CD4-positive, alpha-beta T cell treated with Interleukin-4 for 4 hours (primary cell): ENCODE results near the gene LAMC2.

Experiments
- DNase-seq: peaks from one replicate; pipeline ENCODE4 v3.0.0-alpha.2; 2020

Gene LAMC2

DNA sequence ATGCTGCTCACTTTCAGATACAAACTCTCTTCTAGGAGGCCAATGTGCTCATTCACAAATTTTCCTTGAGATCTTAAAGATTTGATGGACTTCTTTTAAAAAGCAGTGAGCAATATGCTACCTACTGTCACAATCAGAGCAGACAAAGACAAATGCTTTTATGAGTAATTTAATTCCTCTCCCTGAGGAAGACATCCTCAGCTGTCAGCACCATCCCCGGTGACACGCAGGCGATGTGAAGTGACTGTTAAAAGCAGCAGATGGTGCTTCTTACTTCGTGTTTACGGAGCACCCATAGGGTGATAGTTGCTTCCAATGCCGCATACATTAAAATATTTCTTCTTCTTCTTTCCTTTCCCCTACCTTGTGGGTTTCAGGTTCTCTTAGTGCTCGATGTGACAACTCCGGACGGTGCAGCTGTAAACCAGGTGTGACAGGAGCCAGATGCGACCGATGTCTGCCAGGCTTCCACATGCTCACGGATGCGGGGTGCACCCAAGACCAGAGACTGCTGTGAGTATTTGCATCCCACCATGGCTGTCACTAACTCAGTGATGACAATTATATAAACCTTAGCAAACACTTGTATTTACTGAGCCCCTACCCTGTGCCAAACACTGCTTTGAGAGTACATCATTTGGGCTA, 29.1 kb downstream of the LAMC2 start:
- no peak for DNase-seq

- no peak for DNase-seq
These were observed 29.9 kb downstream of the LAMC2 start for GRCh38 chr1:183215936-183216335.

GRCh38 chr1:183218027-183218618, 32.1 kb downstream of the LAMC2 start:
- no peak for DNase-seq

DNA sequence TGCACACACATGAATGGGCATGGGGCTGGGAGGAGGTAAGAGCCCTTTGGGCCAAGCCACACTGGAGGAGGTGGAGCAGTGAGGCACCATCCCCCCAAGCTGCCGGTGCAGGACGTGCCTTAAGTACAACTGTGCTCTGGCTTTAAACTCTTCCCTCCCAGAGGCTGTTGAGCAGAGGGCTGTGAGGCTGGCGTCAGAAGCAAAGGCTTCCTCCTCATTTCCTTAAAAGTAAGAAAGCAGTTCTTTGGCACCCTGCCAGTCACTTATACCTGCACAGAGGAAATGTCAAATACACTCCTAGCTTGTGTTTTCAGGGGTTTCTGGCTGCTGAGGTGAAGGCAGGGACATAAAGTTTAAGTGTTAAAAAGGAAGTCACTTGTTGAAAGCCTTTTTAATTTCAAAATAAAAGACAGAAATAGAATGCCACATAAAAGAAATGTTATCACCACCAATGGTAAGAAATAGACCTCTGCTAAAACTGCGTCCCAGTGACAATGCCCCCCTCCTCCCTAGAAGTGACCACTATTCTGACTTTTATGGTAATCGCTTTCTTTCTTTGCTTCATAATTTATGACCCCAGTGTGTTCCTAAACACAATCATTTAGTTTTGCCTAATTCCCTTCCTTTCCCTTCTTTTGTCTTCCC, 33.0 kb downstream of the LAMC2 start:
- DNase-seq, result peak; percentile 18

GRCh38 chr1:183219616-183220009, 33.5 kb downstream of the LAMC2 start:
- DNase-seq, result no peak

- no peak for DNase-seq
These were observed 36.8 kb downstream of the LAMC2 start for GRCh38 chr1:183222909-183223308.

GRCh38 chr1:183223467-183223866, 37.4 kb downstream of the LAMC2 start:
- no peak for DNase-seq

DNA sequence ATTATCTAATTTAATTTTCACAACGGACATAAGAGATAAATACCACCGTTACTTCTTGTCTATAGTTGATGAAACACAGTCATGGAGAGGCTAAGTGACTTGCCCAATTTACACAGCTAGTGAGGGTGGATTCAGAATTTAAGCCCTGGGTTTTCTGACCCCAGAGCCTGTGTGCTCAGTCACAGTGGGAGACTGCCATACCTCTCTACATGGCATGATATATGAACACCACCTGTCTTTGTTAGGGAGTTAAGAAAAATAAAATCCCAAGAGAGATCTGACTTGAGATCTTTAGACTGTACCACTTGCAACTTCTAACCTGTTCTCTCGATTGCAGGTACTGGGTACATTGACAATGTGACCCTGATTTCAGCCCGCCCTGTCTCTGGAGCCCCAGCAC, 40.3 kb downstream of the LAMC2 start:
- DNase-seq, result no peak

DNA sequence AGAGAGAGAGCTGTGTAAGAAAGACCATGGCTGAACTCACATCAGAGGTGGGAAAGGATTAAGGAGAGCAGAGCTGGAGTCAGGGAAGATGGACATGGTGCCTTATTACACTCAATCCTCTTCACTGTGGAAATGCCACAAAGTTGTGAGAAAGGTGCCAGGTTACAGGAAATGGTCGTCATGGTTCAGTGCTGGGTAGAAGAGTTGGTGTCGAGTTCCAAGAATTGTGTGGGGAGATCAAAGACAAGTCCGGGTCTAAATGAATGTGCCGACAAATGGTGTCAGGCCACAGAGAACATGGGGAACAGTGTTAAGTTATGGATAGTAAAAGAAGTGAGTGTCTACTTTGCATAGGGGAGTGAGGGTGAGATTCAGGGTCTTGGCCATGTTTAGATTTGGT, 40.9 kb downstream of the LAMC2 start:
- DNase-seq, result no peak

- DNase-seq, result no peak
These were observed 41.6 kb downstream of the LAMC2 start for GRCh38 chr1:183227422-183228346.

GRCh38 chr1:183228347-183229220, 42.5 kb downstream of the LAMC2 start:
- DNase-seq, result no peak

DNA sequence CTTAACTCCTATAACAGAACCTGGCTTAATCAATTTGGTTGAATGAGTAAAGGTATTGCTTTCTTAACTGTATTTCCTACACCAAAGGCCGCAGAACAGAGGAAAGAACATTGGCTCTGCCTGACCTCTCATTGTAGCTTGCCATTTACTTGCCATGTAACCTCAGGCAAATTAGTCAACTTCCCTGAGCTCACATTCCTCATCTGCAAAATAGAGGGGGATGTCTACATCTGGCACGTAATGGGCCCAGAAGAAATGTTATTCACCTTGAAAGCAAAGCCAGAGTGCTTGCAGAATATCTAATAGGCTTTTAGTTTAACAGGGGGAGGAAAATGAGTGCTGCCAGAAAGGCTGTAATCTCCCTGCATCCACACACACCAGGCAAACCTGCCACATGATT, 44.3 kb downstream of the LAMC2 start:
- DNase-seq, result no peak

- DNase-seq, result no peak
These were observed 45.5 kb downstream of the LAMC2 start for GRCh38 chr1:183231545-183231944.

- no peak for DNase-seq
These were observed 47.0 kb downstream of the LAMC2 start for GRCh38 chr1:183233113-183233512.

DNA sequence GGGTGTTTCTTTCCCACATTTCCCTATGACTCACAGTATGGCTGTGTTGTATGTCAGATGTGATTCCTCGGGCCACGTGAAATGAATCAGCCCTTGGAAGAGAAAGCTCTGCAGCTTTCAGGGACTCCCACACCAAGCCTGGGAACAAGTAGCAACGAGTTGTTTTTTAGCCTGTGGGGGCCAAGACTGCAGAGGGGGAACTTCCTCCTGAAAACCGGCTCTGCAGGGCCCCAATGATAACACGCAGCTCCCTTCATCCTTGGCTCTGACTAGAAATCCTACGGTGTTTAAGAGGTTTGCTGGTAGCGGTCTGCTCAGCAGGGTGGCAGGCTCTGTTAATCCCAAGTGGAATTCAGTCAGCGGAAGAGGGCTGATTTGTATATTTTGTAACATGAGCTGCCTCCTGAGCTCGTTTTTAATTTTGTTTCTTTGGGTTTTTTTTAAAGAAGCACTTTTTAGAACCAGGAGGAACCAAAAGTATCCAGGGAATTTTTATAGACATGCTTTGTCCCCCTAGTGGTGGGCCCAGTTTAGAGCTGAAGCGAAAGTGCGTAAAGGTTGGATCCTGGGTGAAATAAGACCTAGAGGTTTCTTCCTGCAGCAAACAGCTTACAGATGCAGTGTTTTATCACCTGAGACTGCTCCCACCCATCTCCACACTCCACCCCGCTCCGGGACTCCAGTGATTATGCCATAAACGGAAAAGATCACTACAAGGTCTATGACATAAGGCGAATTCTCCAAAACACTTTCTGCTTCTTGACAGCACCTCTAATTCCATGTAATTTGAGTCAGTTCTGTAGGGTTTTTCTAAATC, 48.8 kb downstream of the LAMC2 start:
- DNase-seq, result no peak

GRCh38 chr1:183235503-183235902, 49.4 kb downstream of the LAMC2 start:
- DNase-seq, result no peak

- no peak for DNase-seq
These were observed 50.2 kb downstream of the LAMC2 start for GRCh38 chr1:183236158-183236725.

GRCh38 chr1:183237046-183237445, 51.0 kb downstream of the LAMC2 start:
- no peak for DNase-seq

DNA sequence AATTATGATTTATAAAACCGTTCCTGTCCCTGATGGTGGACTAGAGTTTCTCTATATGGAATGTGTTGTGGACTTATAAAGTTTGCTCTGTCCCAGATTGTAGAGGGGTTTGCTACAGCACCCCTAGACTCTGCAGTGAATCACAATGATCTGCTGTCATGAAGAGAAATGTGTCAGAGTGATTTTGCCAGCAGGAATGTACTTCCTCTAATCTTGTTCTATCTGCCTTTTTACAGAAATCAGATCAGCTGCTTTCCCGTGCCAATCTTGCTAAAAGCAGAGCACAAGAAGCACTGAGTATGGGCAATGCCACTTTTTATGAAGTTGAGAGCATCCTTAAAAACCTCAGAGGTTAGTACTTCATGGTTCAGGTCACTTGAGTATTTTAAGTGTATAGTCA, 52.0 kb downstream of the LAMC2 start:
- no peak for DNase-seq

DNA sequence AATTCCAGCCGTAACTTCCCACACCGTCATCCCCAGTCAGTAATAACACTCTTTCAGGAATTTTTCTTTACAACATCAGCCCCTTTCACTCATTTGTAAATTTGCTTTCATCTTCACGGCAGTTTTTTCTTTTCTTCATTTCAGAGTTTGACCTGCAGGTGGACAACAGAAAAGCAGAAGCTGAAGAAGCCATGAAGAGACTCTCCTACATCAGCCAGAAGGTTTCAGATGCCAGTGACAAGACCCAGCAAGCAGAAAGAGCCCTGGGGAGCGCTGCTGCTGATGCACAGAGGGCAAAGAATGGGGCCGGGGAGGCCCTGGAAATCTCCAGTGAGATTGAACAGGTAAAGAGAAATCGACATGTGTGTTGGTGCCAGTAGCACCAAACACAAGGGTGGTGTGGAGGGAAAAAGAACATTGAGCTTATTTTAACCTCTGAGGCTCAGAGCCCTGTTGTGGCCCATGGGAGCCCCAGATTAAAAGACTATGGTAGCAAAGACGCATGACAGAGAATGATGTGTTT, 53.2 kb downstream of the LAMC2 start:
- DNase-seq, result no peak
